Stimulated activated CD8-positive, alpha-beta memory T cell treated with anti-CD3 and anti-CD28 coated beads, Interleukin-2, amount 100 ng/mL, for 1 hour (primary cell): ENCODE results near the gene HLA-DPA1.
"Not testable (repeated sequence)": the region's sequence is repeated elsewhere in the genome, so short reads cannot be mapped to it uniquely, and the experiment has no call there.

Source experiments
- DNase-seq, 2 donors: peaks; one replicate each; pipeline ENCODE4 v3.0.0-alpha.2; 2020; ENCODE audit warnings: low read depth in 2 of 2

Gene HLA-DPA1

DNA sequence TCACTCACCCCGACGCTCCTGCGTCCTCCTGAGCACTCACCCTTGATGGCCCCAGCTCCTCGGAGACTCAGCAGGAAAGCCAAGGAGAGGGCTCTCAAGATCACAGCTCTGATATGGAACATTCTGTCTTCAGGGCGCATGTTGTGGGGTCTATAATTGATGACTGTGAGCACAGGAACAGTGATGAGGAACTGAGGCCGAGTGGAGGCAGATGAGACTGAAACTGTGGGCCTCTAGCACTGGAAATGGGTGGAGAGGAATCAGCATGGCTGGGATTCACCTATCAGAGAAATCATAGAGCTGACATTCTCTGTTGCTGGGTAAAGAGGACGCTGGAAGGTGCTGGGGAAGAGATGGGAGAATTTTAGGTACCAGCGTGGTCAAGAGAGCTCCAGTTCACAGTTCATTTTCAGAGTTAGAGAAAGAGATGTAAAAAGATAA is at the start of gene HLA-DPA1:
TSS of gene HLA-DPA1 (minus strand) at position 219 of the 441 bp plus-strand sequence.
- no peak for DNase-seq

DNA sequence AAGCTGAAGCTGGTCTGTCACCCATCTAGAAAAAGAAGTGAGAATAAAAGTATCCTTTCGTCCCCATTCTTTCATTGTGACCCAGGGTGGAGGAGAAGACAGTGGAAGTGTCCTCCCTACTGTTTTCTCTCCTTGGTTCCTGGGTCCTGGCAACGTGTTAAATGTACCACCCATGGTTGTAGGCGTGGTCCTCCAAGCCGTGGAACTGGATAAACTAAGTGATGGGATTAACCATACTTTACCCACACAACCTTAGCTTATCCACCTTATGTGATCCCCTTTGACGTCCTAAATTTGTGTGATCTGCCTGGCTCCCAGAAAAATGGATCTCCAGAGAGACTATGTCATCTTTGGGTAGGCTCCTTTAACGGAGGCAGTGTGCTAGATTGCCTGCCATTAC is 49.7 kb upstream of the HLA-DPA1 start:
- DNase-seq: no peak

DNA sequence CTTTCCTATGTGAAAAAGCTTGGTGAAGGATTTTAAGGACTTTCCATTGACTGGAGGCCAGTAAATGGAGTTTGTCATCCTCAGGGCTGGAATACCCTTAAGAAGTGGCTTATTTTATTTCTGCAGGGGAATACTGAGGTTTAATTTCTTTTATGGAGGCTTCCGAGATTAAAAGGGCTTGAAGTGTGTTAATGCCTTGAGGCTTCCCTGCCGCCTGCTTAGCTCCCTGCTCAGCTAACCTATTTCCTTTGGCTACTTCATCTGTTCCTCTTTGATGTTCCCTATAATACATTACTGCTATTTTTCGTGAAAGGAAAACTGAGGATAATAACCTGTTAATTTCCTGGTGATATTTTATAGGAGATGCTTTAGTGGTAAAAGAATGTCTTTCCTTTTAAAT is 46.6 kb upstream of the HLA-DPA1 start:
- no peak for DNase-seq

GRCh38 chr6:33118525-33119123 is 45.2 kb upstream of the HLA-DPA1 start:
- no peak for DNase-seq

DNA sequence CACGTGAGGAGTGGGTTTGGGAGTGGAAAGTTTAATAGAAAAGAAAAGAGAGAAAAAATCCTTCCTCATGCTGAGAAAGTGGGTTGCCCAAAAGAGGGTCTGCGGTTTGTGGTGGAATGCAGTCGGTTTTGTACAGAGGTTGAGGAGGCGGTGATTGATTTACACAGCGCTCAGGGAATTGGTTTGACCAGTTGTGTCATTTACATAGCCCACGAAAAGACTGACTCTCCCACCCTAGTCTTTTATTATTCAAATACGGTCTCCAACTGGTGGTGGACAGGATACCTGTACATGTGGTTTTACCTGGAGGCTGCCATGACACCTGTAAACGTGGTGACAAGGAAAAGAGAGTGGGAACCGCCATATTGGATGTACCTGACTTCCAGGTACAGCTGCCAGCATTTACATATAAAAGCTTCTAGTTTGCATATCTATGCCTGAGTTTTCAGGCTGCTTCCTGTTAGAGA is 44.4 kb upstream of the HLA-DPA1 start:
- DNase-seq: no peak

- no peak for DNase-seq
These were observed 43.6 kb upstream of the HLA-DPA1 start for GRCh38 chr6:33116841-33117711.

DNA sequence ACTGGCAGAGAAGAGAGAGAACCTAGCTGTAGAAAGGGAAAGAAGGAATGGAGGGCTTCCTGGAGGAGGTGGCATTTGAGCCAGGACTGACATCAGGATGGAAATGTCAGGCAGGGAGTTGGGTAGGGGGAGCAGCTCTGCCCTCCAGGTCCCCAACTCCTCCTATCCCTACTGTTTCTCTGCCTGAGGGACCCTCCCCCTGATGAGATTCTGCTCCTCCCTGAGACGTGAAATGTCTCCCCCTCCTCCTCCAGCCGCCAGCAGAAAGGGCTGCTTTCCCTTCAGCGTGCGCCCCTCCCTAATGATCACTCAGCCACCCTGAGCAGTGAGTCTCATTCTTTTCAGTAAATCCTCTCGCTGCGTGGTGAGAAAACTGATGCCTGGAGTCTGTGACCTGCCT is 43.0 kb upstream of the HLA-DPA1 start:
- DNase-seq: no peak

- DNase-seq: no peak
These were observed 41.0 kb upstream of the HLA-DPA1 start for GRCh38 chr6:33114406-33114805.

- no peak for DNase-seq
These were observed 40.3 kb upstream of the HLA-DPA1 start for GRCh38 chr6:33113755-33114154.

DNA sequence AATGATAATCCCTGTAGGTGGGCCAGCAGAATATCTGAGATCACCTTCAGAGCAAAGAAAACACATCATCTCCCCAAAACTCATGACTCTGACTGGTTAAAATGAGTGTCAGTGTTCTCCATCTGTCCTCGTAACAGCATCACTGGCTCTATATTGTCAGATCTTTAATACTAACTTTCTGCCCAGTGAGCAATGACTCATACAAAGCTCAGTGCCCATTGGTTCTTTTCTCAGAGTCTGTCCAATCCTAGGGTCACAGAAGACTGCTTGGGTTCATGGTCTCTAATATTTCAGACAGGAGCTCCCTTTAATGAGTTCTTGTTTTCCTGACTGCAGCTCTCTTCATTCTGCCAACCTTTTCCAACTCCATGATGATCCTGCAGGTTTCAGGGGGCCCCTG is 38.7 kb upstream of the HLA-DPA1 start:
- no peak for DNase-seq

DNA sequence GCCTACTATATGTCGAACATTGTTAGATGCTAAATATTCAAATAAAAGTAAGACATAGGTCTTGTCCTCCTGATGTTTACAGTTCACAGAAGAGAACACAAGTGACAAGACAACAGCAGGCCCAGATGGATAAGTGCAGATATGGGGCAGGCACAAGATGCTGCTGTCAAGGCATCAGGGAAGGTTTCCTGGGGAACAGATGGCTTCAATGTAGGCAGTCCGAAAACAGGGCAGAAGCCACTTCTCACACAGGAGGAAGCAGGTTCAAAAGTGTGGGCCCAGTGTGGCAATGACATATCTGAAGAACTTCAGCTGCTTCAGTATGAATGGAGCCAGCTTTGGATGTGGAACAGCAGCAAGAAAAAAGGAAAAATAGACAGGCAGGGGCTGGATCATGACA is 34.9 kb upstream of the HLA-DPA1 start:
- no peak for DNase-seq

DNA sequence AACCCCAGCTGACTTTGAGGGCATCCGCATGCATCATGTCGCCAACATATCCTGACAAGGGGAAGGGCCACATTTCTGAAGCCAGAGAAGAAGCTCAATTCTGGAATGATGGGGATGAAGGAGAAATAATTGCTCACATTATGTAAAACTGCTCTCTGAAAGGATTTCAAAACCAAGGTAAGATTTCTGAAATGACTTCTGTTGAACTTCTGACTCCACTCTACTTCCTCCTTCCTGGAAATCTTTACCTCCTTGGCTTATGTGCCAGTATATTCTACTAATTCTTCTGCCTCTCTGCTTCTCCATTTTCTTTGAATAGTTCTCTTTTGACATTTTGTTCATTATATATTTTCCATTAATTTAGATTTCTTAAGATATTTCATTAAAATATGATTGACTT is 34.2 kb upstream of the HLA-DPA1 start:
- DNase-seq: no peak

DNA sequence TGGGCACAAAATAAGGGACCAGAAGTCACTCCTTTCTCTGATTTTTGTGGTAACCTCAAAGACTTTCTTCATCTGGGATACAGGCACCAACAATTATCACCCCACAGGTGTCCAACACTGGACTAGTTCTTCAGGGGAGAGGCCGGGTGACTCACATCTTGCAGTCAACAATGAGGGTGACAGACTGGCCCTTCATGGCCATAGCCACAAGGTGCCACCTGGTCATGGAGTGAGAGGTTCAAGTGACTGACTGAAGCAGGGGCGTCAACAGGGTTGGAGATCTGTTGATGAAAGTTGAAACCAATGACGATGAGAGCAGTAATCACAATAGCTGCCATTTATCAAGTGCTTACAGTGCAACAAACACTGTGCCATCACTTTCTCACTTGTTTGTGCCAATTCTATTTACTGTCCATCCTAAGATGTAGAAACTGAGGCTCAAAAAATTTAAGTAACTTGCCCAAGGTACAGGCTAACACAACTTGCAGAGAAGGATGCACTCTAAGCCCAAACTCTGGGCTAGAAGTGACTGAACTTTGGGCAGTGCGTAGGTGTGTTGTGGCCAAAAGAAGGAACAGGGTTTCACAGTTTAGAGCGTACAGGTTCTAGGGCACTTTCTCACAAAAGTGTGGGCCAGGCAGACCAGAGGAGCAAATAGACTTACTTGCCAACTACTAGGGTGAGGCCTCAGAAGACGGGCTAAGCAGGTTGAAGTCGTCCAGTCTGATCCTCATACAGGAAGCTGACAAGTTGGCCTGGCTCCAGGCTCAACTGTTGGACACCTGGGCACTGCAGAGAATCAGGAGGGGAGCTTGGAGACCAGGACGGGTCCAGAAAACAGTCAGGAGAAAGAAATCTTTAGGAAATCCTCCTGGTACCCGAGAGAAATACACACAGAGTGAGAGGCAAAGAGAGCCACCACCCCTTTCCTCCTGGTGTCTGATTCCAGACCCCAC is 32.7 kb upstream of the HLA-DPA1 start:
- no peak for DNase-seq

DNA sequence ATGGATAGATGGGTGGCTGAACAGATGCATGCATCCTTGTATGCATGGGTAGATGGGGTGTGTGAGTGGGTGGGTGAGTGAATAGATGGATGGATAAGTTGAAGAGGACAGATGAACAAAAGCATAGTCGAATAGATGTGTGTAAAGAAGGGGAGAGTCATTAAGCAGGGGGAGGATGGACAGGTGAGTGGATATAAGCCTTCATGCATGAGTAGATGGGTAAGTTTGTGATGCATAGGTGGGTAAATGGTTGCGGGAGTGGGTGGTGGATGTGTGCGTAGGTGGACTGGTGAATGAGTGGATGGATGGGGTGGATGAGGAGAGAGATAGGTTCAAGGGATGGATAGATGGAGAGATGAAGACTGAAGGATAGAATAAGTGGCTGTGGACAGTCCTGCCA is 31.9 kb upstream of the HLA-DPA1 start:
- no peak for DNase-seq

- DNase-seq: no peak
These were observed 31.4 kb upstream of the HLA-DPA1 start for GRCh38 chr6:33104887-33105286.

- no peak for DNase-seq
These were observed 30.3 kb upstream of the HLA-DPA1 start for GRCh38 chr6:33103776-33104175.

DNA sequence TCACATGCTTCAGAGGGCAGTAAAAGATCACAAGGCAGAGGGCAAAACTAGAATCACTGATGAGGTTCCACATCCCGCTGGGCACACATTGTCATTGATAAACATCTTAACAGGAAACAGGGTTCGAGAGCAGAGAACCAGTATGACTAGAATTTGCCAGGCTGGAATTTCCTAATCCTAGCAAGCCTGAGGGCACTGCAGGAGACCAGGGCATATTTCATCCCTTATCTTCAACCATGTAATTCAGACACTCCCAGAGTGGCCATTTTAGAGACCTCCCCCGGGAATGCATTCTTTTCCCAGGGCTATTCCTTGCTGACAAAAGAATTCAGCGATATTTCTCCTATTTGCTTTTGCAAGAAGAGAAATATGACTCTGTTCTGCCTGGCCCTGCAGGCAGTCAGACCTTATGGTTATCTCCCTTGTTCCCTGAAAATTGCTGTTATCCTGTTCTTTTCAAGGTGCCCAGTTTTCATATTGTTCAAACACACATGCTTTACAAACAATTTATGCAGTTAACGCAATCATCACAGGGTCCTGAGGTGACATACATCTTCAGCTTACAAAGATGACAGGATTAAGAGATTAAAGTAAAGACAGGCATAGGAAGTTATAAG is 27.8 kb upstream of the HLA-DPA1 start:
- DNase-seq: not testable (repeated sequence)

GRCh38 chr6:33095681-33096080 is 22.2 kb upstream of the HLA-DPA1 start:
- no peak for DNase-seq

GRCh38 chr6:33093855-33094254 is 20.4 kb upstream of the HLA-DPA1 start:
- DNase-seq: no peak

DNA sequence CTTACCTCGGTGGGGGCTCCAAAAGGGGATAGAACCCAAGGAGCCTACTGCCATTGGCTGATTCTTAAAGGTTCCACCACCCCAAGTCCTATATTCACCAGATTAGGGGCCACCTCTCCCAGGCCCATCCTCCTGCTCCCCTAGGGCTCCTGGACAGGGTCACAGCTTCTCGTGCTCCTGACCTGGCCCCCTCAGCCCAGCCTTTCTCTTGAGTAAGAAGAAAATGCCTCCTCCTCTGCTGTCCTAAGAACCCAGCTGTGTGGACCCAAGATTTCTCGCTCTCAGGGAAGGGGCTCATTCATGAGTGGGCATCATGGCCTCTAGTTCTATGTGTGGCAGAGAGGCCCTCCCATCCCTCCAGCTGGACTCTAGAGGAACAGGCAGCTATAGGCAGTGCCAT is 18.9 kb upstream of the HLA-DPA1 start:
- DNase-seq: no peak

GRCh38 chr6:33091957-33092356 is 18.5 kb upstream of the HLA-DPA1 start:
- DNase-seq: peak in 1 of 2 donors; percentile 40
